HG02981 (cell line): ENCODE results near the gene RBL1.
A peak's percentile ranks its signal among the peaks of the same experiment; 100 is the strongest.

Source experiments
- ATAC-seq: cut with Tn5 transposase; IDR thresholded peaks from one replicate; pipeline ENCODE4 v1.9.1; 2021; ENCODE audit warnings: mild to moderate bottlenecking, moderate library complexity; ENCODE audit not compliant: unreplicated experiment

RBL1 gene

DNA sequence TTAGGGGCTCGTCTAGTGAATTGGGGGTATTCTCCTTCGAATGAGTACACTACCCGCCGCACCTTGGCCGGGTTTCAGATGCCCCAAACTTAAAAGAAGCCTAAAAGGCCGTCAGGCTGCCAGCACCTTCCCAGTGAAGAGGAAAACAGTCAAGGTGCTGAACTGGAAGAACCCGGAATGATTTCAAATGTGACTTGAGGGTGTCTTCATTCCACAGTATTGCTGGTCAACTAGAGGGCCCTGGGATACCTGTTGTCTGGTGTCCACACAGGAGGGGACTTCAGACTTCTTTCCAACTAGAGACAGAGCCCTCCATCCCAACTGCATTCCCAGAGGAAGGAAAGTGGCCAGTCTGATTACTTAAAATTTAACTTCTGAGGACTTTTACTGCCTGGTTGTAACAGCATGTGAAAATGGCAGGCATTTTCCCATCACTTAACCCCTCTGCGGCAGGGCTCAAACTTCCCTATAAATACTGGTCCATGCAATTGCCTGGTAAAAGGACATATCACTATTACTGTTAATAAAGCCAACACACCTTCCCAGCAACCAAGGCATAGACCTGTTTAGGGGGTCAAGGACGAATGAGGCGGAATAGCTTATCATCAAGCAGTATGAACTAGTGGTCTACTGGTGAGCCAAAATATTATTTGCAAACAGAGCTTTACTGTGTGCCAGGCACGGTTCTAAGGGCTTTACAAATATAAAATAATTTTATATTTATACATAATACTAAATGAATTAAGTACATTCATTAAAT lies 143.6 kb downstream of the RBL1 start:
- no peak for ATAC-seq

DNA sequence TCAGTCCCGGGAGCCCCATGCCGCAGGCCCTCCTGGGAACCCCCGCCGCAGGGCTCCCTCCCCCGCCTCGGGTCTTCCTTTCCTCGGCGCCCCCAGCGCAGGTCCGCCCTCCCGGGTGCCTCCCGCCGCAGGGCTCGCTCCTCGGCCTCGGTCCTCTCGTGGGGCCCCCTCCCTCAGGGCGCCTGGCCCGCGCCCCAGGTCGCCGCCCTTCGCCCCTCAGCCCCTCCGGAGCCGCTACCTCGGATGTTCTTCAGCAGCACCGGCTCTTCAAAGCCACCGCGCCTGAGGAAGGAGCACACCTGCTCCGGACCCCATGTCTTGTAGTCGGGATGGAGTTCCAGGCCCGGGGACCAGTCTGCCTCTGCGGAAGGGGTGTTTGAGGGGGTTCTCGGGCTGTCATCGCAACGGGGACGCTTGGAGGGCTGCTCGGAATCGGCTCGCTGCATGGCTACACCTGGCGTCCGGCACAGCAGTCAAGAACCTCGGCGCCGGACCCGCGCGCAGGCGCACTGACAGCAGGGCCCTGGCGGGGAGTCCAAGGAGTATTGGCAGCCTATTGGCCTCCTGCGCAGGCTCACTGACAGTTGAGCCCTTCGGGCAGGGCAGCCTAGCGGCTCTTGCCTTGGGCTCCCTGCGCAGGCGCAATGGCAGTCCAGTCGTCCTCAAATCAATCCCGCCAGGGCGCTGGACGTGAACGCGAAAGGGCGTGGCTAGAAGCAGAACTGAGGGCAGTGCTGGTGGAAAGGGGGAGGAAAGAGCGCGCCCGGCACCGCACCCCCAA lies 144.4 kb downstream of the RBL1 start, which contains the start of gene SAMHD1:
SAMHD1 (minus strand) TSS at position 511 of the 781 bp plus-strand sequence; CDS start at position 446, 65 bp downstream.
- ATAC-seq, result peak; percentile 86

DNA sequence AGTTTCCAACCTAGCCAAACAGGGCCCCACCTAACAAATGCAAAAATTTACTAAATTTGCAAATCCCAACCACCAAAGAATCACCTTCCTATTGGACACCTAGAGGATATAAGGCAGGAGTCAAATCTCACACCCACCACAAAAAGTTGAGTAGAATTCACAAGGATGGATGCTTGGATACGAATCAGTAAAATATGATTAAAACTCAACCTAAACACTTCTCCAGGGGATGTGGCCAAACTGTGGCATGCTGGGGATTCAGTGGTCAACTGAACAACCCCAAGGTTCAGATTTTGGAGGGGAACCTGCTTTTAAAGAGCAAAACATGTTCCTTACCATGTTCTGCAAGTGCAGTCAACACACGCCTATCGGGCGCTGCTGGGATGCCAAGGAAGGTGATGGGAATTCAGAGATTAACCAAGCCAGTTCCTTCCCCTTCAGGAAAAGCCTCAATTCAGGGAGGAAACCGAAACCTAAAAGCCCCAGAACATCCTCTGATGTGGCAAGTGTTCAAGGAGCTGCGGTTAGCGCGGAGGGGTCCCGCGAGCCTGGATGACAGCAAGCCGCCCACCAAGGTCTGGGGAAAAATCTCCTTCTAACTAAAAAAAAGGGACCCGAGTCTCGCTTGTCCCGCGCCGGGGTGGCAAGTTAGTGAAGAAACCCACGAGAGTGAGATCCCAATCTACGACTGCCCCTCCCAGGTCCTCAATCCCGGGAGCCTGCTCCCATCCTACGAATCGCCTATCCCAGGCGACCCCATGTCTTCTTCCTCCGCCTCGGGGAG lies 145.2 kb downstream of the RBL1 start:
- ATAC-seq, result no peak
